ENCODE data around the gene CNNM1. TPM values are rescaled to one million over a fixed set of nuclear protein-coding genes. Genes with fewer than 3 reads are reported as not detected.

CNNM1 gene
- total and polyA plus RNA-seq, 12 donors = 0.01 to 0.24 (median 0.10) TPM; not detected in 4

DNA sequence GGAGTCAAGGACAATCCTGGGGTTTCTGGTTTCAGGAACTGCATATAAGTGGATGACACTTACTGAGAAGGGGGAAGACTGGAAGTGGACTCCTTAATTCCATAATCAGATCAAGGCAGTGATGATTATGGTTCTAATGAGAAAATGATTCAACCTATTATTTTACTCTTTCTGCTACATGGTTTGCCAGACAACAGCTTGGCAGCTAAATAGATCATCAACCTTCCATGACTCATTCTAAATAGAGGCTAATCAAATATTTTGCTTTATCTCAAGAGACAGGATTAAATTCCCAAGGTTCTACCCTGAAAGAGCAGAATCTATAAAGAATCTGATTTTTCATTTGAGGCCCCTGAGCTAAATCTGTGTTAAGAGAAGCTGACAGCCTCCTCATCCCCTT lies 46.3 kb downstream of the CNNM1 start:
- DNase-seq = no peak
- TF ChIP-seq, protein P1, sequence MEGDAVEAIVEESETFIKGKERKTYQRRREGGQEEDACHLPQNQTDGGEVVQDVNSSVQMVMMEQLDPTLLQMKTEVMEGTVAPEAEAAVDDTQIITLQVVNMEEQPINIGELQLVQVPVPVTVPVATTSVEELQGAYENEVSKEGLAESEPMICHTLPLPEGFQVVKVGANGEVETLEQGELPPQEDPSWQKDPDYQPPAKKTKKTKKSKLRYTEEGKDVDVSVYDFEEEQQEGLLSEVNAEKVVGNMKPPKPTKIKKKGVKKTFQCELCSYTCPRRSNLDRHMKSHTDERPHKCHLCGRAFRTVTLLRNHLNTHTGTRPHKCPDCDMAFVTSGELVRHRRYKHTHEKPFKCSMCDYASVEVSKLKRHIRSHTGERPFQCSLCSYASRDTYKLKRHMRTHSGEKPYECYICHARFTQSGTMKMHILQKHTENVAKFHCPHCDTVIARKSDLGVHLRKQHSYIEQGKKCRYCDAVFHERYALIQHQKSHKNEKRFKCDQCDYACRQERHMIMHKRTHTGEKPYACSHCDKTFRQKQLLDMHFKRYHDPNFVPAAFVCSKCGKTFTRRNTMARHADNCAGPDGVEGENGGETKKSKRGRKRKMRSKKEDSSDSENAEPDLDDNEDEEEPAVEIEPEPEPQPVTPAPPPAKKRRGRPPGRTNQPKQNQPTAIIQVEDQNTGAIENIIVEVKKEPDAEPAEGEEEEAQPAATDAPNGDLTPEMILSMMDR (IDR thresholded peaks at IDR 0.05) = no peak
- Histone ChIP-seq H3K4me3 (no peak overlapping the region), H3K27me3 (peaks cover 0 to 38% (median 0%) of the 10 kb centered on the region in 7 donors), H3K9me3 (no peaks in the 10 kb centered on the region), H3K27ac (no peak overlapping the region), H3K36me3 (no peaks in the 10 kb centered on the region), H3K4me1 (peaks cover 0 to 9% (median 0%) of the 10 kb centered on the region in 9 donors)
- no peak for ATAC-seq
- intact Hi-C loops (cut with DNase I) = loop anchor here in 1 of 10 donors (10.0 kb wide), 1 partner anchor 901 kb away; no protein-coding TSS in a partner anchor

DNA sequence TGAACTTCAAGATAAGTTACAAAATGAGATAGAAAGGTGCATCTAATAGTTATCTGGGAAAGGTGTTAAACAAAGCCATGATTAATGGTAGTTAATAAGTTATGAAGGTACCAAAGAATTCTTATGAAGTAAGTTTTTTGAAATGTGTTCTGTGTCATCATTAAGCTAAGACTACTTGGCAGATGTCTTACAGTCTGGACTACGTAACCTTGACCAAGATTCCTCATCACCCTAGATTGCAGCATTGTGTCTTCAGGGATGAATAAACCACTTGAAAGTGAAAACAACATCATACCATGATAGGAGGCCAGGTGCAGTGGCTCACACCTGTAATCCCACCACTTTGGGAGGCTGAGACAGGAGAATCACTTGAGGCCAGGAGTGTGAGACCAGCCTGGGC lies 53.0 kb downstream of the CNNM1 start:
- H3K36me3 ChIP-seq = no peaks in the 10 kb centered on the region
- H3K27me3 ChIP-seq = peaks cover 0 to 23% (median 0%) of the 10 kb centered on the region in 7 donors
- ATAC-seq (no peak), DNase-seq (no peak)
- no peaks in the 10 kb centered on the region for H3K9me3 ChIP-seq
- intact Hi-C loops (cut with DNase I) = no loop called here
- TF ChIP-seq, protein P1 (IDR thresholded peaks at IDR 0.05) = no peak
- no peaks in the 10 kb centered on the region for H3K4me1 ChIP-seq
- no peak overlapping the region for H3K4me3 ChIP-seq
- 82 to 95% methylated on average over 1 of the region's 1 CpG for WGBS, 2 donors
- no peak overlapping the region for H3K27ac ChIP-seq

DNA sequence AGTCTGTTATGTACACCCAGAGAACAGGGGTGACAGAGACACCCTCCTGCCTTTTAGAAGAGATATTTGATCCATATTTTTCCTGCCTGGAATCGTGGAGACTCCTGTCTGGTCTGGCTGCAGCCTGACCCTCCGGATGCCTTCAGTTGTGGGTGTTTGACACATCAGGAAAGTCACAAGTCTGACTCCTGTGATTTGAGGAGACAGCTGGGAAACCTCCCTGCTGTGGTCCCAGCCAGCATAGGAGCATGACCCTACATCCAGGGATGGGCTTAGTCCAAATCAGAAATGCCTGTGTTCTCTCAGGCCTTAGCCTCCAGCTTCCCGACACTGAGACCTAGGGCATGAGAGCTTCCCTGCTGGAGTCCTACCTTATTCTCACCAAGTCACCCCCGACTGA lies 57.9 kb downstream of the CNNM1 start:
- DNase-seq (no peak), ATAC-seq (no peak)
- Histone ChIP-seq H3K36me3 (no peaks in the 10 kb centered on the region), H3K4me1 (peaks cover 0 to 25% (median 9%) of the 10 kb centered on the region in 9 donors), H3K9me3 (no peaks in the 10 kb centered on the region), H3K27ac (no peak overlapping the region), H3K27me3 (peaks cover 0 to 12% (median 0%) of the 10 kb centered on the region in 7 donors), H3K4me3 (no peak overlapping the region)
- intact Hi-C loops (cut with DNase I) = loop anchor here in 1 of 10 donors (5.0 kb wide), 1 partner anchor 210 kb away; no protein-coding TSS in a partner anchor
- WGBS, 2 donors = 60 to 65% methylated on average over 4 of the region's 4 CpGs
- TF ChIP-seq, protein P1 (IDR thresholded peaks at IDR 0.05) = no peak

DNA sequence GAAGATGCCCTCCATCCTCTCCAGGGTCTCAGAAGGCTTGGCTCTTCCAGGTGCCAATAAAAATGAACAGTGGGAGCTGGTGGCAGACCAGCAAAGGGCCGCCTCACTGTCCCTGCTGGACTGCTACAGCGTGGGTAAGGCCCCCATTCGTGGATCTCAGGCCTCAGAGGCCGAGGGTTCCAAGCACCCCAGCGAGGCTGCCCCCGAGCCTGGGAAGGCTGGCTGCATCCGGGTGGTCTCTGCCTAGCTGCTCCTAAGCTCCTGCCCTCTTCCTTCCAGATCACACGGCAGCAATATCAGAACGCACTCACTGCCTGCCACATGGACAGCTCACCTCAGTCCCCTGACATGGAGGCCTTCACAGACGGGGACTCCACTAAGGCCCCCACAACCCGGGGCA lies 58.4 kb downstream of the CNNM1 start:
- H3K36me3 ChIP-seq = no peaks in the 10 kb centered on the region
- H3K27me3 ChIP-seq = peaks cover 0 to 8% (median 0%) of the 10 kb centered on the region in 7 donors
- no peak overlapping the region for H3K27ac ChIP-seq
- ATAC-seq (peak in 1 of 8 donors; percentile 7), DNase-seq (no peak)
- peaks cover 0 to 30% (median 9%) of the 10 kb centered on the region in 9 donors for H3K4me1 ChIP-seq
- H3K4me3 ChIP-seq = no peak overlapping the region
- TF ChIP-seq, protein P1 (IDR thresholded peaks at IDR 0.05) = no peak
- no peaks in the 10 kb centered on the region for H3K9me3 ChIP-seq
- WGBS, 2 donors = 76 to 83% methylated on average over 11 of the region's 11 CpGs
- intact Hi-C loops (cut with DNase I) = loop anchor here in 1 of 10 donors (5.0 kb wide), 1 partner anchor 210 kb away; no protein-coding TSS in a partner anchor
